NCI-H2107 treated with DMSO at 0.1 percent for 48 hours (cell line): ENCODE results near the gene TRIM38.
"Not testable (repeated sequence)": the region's sequence is repeated elsewhere in the genome, so short reads cannot be mapped to it uniquely, and the experiment has no call there.

Source experiments
- DNase-seq: peaks from one replicate; lab custom pipeline; 2025; ENCODE audit not compliant: unreplicated experiment; lab: John Stamatoyannopoulos, UW

Gene TRIM38, protein sequence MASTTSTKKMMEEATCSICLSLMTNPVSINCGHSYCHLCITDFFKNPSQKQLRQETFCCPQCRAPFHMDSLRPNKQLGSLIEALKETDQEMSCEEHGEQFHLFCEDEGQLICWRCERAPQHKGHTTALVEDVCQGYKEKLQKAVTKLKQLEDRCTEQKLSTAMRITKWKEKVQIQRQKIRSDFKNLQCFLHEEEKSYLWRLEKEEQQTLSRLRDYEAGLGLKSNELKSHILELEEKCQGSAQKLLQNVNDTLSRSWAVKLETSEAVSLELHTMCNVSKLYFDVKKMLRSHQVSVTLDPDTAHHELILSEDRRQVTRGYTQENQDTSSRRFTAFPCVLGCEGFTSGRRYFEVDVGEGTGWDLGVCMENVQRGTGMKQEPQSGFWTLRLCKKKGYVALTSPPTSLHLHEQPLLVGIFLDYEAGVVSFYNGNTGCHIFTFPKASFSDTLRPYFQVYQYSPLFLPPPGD

DNA sequence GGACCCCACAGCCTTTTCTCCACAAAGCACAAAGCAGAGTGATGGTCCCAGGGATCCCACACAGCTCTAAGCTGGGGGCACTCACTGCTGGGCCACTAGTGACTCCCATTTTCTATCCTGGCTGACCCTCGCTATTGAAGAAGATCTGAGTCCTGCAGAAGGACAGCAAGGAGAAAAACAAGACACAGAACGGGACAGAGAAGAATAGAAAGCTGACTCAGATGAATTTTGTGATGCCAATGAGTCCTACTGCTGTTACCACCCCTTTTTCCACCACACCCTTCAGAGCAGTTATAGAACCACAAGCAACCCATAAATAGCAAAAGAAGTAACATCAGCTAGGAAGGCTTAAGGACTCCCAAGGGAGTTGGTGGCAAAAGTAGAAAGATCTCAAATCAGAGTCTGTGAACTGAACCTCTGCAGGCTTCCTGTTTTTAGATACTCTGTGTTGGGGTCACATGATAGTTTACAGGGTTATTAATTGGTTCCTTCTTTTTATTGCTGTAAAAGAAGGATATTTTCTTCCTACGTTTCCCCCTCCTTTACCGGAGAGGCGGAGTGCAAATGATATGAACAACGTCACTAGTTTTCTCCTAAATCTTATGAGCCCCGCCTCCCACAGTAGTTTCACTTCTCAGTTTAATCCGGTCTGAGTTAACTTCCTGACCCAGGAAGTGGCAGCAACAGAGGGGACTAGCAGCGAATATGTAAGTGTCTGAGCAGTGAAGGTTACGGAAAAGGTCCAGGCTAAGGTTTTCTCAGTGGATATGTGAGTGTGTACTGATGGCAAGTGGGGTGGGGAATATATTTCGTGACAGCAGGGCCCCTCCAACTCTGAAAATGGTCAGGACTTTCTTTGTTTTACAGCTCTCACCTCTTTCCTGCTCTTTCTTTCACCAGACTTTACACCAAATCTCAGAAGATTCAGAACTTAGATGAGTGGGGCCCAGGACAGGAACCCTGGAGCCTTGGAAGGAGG is at the start of gene TRIM38:
TRIM38 (plus strand) TSS at position 654 of the 979 bp plus-strand sequence. CDS start 3,721 bp downstream, outside the sequence.
- peak; percentile 27 for DNase-seq

DNA sequence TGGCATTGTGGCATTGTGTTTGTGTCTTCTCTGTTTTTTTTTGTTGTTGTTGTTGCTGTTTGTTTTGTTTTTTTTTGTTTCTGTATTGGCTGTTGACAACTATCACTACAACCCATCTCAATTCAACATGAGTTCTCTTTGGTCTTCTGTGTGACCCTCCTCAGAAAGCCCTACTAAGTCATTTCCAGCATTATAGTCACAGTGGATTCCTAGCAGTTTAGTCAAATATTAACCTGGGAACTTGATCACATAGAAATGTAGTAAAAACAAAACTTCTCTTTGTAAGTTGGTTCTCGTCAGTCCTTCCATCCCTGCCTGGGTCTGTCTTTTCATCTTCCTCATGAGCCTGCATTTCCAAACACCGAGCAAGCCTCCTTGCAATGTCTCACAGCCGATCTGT is 48.9 kb upstream of the TRIM38 start:
- no peak for DNase-seq

DNA sequence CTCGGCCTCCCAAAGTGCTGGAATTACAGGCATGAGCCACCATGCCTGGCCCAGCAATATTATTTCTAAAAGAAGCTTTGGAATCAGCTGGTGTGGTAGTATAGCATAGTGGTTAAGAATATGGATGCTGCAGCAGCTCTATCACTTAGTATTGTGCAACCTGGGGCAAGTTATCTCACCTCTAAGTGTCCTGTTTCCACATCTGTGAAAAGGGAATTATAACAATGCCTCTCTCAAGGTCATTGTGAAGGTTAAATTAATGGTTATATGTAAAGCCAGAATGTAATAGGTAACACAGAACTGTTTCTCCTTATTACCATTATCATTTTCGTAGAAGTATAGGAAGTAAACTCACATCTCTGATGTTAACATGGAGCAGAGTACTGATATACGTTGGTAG is 46.3 kb upstream of the TRIM38 start:
- no peak for DNase-seq

DNA sequence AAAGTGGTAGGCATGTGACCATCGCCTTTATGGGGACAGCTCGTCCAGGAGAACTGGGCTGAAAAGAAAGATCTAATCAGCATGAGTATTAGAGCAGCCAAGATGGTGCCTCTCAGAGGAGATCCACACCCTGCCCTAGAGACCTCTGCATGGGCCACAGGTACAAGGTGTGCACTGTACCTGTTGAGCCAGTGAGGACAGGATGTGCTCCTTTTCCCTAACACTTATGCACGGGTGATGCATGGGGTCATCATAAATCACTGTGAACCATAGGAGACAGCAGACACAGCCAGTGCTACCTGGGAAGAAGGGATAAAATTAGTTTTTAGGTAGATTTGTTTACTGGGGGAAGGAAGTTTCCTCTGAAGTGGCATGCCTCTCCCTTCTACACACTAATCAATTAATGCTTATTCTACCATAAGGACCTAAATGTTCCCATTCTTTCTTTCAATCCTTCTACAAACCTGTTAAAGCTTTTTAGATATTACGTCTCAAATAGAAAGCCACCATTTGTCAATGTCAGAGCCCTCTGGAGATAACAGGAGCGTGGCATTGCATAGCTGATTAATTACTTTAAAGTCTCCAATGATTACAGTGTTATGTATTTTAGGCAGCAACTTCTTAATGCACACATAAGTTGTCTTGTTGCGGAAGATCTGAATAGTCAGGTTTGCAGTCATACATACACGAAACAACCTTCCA is 45.7 kb upstream of the TRIM38 start:
- no peak for DNase-seq

DNA sequence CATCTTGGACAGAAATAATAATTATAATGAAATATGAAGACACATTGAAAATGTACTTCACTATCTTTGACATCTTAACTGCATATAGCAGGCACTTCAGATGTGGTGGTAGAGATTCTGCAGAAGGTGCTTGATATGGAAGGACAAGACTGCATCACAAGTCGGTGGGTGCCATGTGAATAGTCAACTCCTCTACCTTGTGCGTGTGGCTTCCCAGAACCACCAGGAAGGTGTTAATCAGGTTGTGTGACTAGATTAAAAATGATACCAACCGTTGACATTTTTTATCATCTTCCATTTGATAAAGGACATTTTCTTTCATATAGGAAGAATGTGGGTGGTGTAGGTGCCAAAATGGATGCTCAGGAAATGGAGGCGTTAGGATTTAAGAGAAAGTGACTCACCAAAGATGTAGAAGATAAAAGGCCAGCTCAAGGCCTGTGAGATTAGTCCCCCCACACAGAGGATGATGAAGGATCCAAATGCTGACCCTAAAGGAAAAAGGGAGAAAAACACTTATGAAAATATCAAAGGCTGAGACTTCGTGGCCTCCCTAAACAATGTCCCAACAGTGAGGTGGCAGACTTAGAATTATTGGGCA is 44.4 kb upstream of the TRIM38 start:
- no peak for DNase-seq

DNA sequence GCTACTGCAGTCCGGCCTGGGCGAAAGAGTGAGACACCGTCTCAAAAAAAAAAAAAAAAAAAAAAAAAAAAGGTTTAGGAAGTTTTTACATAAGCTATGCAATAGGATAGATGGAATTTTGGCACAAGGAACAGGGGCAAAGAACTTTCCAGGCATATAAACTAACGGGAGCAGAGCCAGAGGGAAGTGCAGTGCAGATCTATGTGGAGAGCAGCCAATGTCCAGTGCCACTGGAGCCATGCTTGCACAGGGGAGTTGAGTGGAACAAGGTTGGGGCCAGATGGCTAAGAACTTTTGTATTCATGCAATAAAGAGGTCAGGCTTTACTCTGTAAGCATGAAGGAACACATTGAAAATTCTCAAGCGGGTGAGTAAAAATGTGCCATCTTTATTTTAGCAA is 42.9 kb upstream of the TRIM38 start:
- DNase-seq, result no peak

DNA sequence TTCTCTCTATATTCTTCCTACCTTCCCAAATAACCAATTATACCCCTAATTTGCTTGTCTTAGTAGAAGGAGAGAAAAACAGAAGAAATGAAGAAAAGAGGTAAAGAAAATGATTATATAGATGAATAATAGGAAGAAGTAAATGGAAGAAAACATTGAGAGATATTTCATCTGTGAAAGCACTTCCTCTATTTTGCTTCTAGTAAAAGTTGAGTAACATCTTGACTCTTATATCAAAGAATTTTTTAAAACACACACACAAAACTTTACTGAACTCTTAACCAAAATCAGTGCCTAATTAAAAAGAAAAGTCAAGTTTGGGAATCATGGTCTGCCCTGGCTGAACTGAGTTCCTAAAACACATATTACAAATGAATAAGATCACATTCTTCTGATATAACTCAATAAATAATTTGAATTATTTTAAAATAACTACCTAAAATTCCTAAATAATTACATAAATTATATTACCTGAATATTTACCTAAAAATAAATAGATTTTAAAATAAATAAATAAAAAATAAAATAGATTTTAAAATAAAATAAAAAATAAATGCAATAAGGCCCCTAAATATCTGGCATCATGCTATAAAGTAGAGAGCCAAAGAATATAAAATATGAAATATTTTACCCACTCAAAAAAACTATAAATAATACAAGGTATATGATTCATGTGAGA is 40.9 kb upstream of the TRIM38 start:
- DNase-seq, result no peak

DNA sequence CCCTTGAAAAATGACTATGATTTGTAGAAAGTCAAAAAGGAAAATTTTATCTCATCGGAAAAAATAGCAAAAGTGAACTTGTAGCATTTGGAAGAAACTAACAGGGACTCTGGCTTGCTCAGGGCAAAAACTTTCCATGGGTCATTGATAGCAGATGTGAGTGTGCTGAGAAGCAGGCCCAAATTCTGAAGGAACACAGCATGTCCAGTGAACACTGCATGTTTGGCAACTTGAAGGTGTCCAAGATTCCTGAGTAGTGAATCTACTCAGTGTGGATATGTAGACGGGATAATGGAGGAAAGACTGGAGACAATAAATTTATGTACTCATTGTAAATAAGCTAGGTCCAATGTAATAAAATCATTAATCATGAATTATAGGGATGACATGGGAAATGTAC is 40.3 kb upstream of the TRIM38 start:
- DNase-seq, result no peak

DNA sequence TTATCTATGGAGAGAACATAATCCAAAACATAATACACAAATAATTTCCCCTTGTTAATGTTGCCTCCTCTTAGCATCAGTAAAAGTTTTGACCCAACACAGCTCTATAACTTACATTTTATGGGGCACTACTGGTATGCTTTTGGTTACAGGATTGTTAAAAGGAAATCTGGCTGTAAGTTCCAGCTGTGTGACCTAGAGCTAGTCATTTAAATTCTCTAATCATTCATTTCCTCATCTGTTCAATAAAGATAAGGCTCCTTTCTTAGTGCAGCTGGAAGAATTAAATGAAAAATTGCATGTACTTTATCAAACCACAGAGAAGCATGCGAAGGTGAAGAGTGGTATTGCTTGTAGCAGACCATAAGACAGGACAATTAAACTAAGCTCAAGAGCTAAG is 36.7 kb upstream of the TRIM38 start:
- no peak for DNase-seq

DNA sequence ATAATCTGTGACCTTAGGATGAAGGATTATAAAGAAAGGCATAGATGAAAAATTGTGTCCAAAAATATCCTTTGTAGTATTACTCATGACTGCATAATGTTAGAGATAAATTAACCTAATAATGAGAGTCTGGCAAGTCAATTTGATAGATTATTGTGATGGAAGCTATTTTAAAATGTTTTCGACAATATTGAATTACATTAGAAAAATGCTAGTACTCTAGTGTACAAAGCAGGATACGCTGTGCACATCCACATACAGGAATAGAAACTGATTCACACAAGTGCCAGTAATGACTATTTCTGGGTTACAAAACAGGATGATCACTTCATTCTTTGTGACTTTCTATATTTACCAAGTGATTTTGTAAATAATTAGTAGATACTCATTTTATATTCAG is 35.4 kb upstream of the TRIM38 start:
- DNase-seq, result no peak

DNA sequence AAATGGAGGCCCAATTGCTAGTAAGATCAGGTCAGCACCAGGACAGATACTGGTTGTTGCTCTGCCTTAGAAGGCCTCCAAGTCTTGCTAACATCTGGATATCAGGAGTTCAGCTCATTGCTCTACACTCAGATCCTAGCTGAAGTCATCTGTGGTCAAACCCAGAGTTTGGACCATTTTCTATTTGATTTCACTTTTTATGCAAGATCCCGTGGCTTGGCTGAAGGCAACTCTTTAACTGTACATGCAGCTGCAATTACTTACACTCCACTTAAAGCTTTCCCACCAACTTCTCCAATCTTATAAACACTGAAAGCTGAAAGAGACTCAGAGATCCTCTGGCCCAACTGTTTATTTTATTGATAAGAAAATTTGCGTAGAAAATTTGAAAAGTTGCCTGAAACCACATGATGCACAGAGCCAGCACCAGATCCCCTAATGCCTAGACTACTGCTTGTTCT is 34.8 kb upstream of the TRIM38 start:
- DNase-seq, result no peak

DNA sequence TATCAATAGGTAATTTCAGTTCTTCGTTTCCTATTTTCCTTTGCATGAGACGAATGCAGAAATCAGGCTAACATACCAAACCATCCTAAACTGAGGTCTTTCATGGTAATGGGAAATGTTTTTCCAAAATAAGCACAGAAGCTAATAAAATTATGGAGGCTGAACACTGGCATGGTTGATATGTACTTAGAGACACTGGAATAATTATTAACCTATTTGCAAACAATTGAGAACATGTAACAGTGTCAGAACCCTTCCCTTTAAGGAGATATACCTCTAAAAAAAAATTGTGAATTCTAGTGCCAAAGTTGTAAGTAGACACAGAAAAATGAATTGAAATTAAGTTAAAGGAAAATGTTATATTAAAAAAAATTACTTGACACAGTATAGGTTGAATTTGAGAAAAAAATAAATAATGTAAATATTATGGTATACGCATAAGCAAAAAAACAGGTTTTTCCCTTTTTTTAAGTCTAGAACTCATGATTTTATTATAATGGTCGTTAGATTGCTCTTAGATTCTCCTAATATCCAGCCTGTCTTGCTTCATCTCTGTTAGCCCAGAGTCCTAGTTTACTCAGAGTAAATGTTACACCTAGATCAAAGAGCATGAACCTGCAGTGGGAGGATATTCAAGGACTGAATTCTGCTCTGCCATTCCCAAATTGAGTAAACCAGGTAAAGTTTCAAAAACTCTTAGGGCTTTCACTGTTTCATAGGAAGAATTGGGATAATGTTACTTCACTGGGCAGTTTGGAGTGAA is 33.9 kb upstream of the TRIM38 start:
- DNase-seq, result no peak

DNA sequence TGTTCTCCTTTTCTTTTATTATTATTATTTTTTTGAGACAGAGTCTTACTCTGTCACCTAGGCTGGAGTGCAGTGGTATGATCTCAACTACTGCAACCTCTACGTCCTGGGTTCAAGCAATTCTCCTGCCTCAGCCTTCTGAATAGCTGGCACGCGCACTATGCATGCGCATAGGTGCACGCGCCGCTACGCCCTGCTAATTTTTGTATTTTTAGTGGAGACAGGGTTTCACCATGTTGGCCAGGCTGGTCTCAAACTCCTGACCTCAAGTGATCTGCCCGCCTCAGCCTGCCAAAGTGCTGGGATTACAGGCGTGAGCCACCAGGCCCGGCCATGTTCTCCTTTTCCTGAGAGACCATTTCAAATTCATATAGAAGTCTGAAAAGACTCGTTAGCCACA is 32.8 kb upstream of the TRIM38 start:
- DNase-seq, result not testable (repeated sequence)

DNA sequence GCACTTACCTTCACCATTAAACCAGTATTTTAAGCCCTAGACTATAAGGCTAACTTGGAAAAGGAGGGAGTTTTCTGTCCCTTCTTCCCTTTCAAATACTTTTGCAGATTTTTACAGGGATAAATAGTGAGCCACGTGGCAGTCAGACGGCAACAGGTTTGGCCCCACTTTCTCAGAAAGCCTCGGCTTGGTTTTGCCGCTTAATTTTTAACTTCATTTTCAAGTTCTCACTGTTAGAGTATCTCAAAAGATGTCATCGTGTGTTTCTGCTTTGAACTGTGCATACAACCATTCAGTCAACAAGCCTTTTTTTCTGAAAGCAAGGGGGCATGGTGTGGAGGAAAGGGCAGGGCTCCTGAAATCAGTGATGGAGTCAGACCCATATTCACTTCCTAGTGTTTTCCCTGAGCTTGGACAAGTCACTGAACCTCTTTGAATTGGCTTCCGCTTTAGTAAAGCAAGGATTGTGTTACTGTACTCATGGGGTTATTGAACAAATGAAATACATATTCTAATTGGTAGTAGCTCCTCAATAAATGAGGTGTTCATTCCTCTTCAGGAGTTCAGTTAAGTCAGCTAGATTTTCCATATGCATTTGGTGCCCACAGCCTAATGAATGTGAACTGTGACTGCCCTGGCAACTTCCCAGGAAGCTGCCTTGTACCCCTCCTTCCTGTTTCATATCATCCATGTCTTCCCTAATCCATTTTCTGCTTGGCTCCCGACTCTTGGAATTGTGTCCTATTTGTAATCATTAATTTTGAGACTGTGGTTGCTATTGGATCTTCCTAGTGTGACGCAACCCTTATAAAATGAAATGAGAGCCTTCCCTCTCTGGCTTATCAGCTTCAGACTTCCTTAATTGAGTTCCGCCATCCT is 31.8 kb upstream of the TRIM38 start, which contains the start of gene SLC17A2:
SLC17A2 (minus strand) TSS at position 160 of the 879 bp plus-strand sequence. CDS start 4,895 bp downstream, outside the sequence.
- DNase-seq, result no peak

DNA sequence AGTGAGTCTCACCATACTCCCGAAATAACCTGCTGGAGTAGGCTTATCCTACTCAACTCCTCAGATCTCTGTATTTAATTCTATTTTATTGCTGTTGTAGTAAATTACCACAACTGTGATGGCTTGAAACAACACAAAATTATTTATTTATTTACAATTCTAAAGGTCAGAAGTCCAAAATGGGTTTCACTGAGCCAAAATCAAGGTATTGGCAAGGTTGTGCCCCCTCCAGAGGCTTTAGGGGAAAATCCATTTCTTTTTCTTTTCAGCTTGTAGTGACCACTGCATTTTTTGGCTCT is 31.2 kb upstream of the TRIM38 start:
- no peak for DNase-seq

DNA sequence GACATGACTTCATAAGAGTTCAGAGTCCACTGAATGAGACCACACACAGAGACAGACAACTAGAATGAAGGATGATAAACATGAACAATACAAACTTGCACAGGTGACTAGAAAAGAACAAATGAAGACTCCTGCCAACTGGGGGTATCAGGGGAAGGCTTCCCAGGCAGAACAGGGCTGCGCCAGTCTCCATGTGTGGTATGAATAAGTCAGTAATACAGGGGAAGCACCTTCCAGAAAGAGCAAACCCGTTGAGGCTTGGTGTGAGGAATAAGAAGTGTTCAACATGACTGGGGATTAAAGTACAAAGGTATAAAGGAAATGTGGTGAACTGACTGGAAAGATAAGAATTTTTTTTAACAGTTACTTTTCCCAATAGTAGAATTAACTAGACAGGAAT is 28.4 kb upstream of the TRIM38 start:
- no peak for DNase-seq

DNA sequence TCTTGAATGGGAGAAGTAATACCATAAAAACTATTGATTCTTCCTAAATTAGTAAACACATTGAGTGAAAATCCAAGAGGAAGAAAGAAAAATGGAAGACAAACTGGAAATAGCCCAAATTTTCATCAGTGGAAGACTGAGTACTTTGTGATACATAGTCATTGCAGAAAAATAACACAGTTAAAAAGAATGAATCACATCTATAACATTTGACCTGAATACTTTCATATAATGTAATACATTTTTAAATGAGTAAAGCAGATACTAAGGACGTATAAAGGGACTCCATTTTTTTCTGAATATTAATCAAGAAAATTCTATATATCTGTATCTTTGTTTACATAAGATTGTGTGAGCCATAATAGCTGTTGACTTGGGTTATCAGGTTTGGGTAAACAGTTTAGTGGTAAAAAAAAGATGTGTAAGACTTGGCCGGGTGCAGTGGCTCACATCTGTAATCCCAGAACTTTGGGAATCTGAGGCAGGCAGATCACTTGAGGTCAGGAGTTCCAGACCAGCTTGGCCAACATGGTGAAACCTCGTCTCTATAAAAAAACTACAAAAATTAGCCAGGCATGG is 27.8 kb upstream of the TRIM38 start:
- DNase-seq, result no peak

DNA sequence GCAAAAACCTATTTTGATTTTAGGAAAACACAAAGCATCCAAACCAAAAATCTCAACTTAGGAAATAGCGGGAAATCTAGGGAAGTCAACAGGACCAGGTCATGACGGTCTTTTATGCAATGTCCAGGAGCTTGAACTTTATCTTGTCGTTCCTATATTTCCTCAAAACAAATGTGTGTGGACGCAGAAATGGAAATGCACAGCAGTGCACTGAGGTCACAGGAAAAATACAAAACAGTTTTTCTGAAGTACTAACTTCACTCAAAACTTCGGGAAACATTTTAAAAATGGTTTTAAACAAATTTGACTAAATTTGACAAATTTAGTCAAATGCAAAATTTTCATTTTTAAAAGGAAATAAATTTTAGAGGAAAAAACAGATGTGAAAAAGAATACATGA is 26.6 kb upstream of the TRIM38 start:
- no peak for DNase-seq
